Measurements from ENCODE around the gene SMCR8.
"Not testable (repeated sequence)": the region's sequence is repeated elsewhere in the genome, so short reads cannot be mapped to it uniquely, and the experiment has no call there.

Gene SMCR8

GRCh38 chr17:18319604-18320256 lies 4.6 kb downstream of the SMCR8 start:
- DNase-seq: no peak

GRCh38 chr17:18320301-18320700 lies 5.2 kb downstream of the SMCR8 start:
- no peak for DNase-seq

DNA sequence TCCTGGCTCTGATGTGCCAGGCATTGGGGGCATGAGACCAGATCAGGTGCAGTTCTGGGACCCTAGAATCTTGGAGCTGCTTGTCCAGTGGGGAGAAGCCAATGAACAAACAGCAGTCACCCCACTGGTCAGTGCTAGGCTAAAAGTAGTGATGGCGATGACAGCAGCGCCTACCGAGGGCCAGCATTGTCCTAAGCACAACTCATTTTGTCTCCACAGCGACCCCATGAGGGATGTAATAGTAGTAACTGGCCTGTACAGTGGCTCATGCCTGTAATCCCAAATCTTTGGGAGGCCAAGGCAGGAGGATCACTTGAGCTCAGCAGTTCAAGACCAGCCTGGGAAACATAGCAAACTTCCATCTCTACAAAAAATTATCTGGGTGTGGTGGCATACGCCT lies 6.2 kb downstream of the SMCR8 start:
- DNase-seq: no peak

- DNase-seq: no peak
Measured at GRCh38 chr17:18322522-18322921, 7.4 kb downstream of the SMCR8 start.

GRCh38 chr17:18323007-18323406 lies 7.9 kb downstream of the SMCR8 start:
- DNase-seq: no peak

GRCh38 chr17:18323507-18324139 lies 8.5 kb downstream of the SMCR8 start:
- no peak for DNase-seq

- no peak for DNase-seq
Measured at GRCh38 chr17:18324140-18325050, 9.3 kb downstream of the SMCR8 start.

GRCh38 chr17:18326039-18326438 lies 10.9 kb downstream of the SMCR8 start:
- no peak for DNase-seq

GRCh38 chr17:18326572-18326971 lies 11.5 kb downstream of the SMCR8 start:
- DNase-seq: no peak

- no peak for DNase-seq
Measured at GRCh38 chr17:18327093-18327492, 12.0 kb downstream of the SMCR8 start.

DNA sequence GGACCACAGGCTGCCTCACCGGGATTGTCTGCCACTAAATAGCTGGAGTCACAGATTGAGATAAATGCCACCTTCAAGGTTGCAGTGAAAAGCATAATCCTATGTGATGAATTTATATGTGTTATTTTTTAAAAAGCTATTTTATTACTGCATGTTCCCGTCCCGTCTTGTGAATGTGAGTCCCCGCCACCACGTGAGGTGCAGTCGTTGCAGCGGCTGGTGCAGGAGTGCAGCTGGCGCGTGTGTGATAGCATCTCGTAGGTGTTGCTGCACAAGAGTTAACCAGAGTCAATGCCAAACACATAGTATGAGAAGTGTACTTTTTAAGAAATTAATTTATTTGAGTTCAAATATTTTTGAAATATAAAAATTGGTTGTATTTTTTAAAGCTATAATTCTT lies 12.5 kb downstream of the SMCR8 start:
- no peak for DNase-seq

GRCh38 chr17:18328643-18329204 lies 13.6 kb downstream of the SMCR8 start:
- DNase-seq: no peak

- DNase-seq: peak; percentile 38
Measured at GRCh38 chr17:18331879-18332278, 16.8 kb downstream of the SMCR8 start.

DNA sequence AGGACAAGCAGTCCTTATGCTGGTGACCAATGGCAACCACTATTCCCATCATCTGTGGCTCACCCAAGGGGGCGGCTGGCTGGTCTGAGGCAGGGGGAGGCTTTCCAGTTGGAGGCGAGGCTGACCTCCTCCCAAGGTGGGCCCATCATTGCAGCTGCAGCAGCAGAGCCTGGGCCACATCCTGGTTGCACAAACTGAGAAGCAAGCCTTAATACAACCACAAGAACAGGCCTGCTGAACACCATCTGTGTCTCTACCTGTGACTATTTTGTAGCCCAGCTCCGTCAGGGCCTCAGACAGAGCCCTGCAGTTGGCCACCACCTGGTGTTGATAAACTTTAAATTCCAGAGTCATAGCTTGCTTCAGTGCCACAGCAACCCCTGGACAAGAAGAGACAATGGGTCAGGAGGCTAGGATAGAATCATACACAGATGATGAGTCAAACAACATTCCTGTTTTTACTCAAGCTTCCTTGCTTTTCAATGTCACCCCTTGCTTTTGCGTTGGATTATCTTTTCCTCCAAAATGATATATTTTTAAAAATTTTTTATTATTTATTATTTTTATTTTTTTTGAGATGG lies 17.9 kb downstream of the SMCR8 start:
- peak; percentile 48 for DNase-seq

DNA sequence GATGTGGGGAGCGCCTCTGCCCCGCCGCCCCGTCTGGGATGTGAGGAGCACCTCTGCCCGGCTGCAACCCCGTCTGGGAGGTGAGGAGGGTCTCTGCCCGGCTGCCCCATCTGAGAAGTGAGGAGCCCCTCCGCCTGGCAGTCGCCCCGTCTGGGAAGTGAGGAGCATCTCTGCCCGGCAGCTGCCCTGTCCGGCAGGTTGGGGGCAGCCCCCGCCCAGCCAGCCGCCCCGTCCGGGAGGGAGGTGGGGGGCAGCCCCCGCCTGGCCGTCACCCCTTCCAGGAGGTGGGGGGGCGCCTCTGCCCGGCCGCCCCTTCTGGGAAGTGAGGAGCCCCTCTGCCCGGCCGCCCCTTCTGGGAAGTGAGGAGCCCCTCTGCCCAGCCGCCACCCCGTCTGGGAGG lies 23.1 kb downstream of the SMCR8 start:
- not testable (repeated sequence) for DNase-seq

- no peak for DNase-seq
Measured at GRCh38 chr17:18339933-18340332, 24.8 kb downstream of the SMCR8 start.

- peak; percentile 34 for DNase-seq
Measured at GRCh38 chr17:18344021-18344420, 28.9 kb downstream of the SMCR8 start.

GRCh38 chr17:18353541-18353940 lies 38.4 kb downstream of the SMCR8 start:
- no peak for DNase-seq

GRCh38 chr17:18356624-18357023 lies 41.5 kb downstream of the SMCR8 start:
- DNase-seq: no peak

GRCh38 chr17:18360518-18360917 lies 45.4 kb downstream of the SMCR8 start:
- no peak for DNase-seq

- no peak for DNase-seq
Measured at GRCh38 chr17:18361837-18362697, 47.0 kb downstream of the SMCR8 start.

GRCh38 chr17:18362698-18363100 lies 47.6 kb downstream of the SMCR8 start:
- DNase-seq: peak; percentile 34
